Sigmoid colon (tissue), 7 donors: ENCODE measurements around the gene TOX2. TPM values are rescaled to one million over a fixed set of nuclear protein-coding genes. Genes with fewer than 3 reads are reported as not detected.

Experiments
- DNase-seq: peaks from one replicate; pipeline ENCODE4 v3.0.0-alpha.2; 2019
- H3K27ac ChIP-seq, 4 donors: fragments of 200-600 bp; sonication (generic); one replicate each; pipeline ENCODE4 v1.5.1; 2016 to 2019; ENCODE audit warnings: mild to moderate bottlenecking in 1 of 4
- H3K27me3 ChIP-seq, 3 donors: fragments of 200-600 bp; sonication (generic); one replicate each; pipeline ENCODE4 v1.5.1; 2019; ENCODE audit warnings: mild to moderate bottlenecking in 1 of 3
- H3K36me3 ChIP-seq, 4 donors: fragments of 200-600 bp; sonication (generic); one replicate each; pipeline ENCODE4 v1.5.1; 2016 to 2019
- H3K4me1 ChIP-seq, 4 donors: fragments of 200-600 bp; sonication (generic); one replicate each; pipeline ENCODE4 v1.5.1; 2017 to 2019
- H3K4me3 ChIP-seq, 4 donors: fragments of 200-600 bp; sonication (generic); one replicate each; pipeline ENCODE4 v1.5.1; 2017 to 2019; ENCODE audit warnings: mild to moderate bottlenecking in 2 of 4, moderate library complexity in 1 of 4
- H3K9me3 ChIP-seq, 4 donors: fragments of 200-600 bp in 3 of 4; sonication (generic) in 3 of 4; one replicate each; pipeline versions ENCODE4 v1.5.1 to v1.6.1; 2013 to 2019
- EP300 ChIP-seq, 4 donors: sonication (generic); formaldehyde crosslinking; IDR thresholded peaks; one replicate each; pipeline ENCODE4 v1.6.1; 2017; ENCODE audit warnings: antibody characterized with exemption in 4 of 4
- POLR2A ChIP-seq, 2 donors: fragments of 450-650 bp; IDR thresholded peaks; one replicate each; pipeline ENCODE4 v1.6.1; 2016; ENCODE audit warnings: antibody characterized with exemption in 2 of 2, mild to moderate bottlenecking in 2 of 2, moderate library complexity in 2 of 2
- POLR2AphosphoS5 ChIP-seq, 4 donors: sonication (generic); formaldehyde crosslinking; IDR thresholded peaks; one replicate each; pipeline ENCODE4 v1.6.1; 2017; ENCODE audit warnings: antibody characterized with exemption in 4 of 4
- WGBS, 2 donors: extraction: QIAGEN DNeasy Blood & Tissue Kit; methylation state at CpG; one replicate each; pipeline ENCODE4 v1.1.7; 2013; 5-methylcytosine and 5-hydroxymethylcytosine counted together
- intact Hi-C: fragments of 100-400 bp; cut with DNase I; formaldehyde crosslinking; loops from one replicate; pipeline ENCODE4 v1.15.1; 2023
- polyA plus RNA-seq, 3 donors: library from polyadenylated mRNA; stranded (reverse); fragments of 200-250 nt; gene quantifications; one replicate each; pipeline ENCODE4 v1.2.3, GENCODE V29; 2013
- total RNA-seq, 4 donors: library from RNA; depleted of rRNA; stranded (reverse); fragments of >200 nt; gene quantifications; one replicate each; pipeline ENCODE4 v1.1.0, GENCODE V29; 2016
- TF ChIP-seq, protein P1 (sequence below), 4 experiments: fragments of 450-650 bp in 3 of 4; fragments of 200-600 bp in 1 of 4; IDR thresholded peaks; one replicate each; pipeline ENCODE4 v1.5.1; 2016 to 2019; ENCODE audit warnings: antibody characterized with exemption in 4 of 4, mild to moderate bottlenecking in 3 of 4, moderate library complexity in 2 of 4
- donor health status: healthy with polysubstance abuse.
- donor health status: Bipolar disorder and iron deficiency.
- donor health status: healthy.

Gene TOX2
- total and polyA plus RNA-seq, 7 donors = 0.27 to 8.1 (median 1.7) TPM

DNA sequence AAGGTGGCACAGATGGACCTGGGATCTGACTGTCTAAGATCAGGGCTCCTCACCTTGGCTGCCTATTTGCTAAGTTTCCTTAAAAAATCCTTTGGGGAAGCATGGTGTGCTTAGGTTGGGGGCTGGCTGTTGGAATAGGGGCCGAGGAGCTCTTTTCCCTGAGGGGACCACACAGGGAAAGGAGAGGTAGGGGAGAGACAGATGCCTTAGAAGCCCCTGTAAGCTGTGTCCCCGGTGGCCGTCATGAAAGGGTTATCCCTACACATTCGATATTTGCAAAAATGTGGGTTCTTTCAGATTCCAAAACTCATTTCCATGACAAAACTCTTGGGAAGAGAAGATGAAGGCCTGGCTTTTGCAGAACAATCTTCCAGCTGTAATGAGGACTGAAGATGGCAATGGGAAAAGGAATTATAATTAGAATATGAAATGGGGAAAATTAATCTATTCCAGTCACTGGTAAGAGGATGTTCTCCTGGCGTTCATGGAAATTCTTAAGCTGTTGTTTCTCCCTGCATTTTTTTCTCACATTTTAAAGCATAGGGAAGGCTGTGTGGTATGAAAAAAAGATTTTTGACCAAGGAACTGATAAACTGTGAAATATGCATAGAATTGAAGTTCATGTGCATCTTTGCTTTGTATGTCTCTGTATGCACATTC, 53.8 kb downstream of the TOX2 start:
- 71 to 88% methylated on average over 5 of the region's 5 CpGs for WGBS, 2 donors
- Histone ChIP-seq H3K4me3 (no peak overlapping the region), H3K36me3 (no peaks in the 10 kb centered on the region), H3K9me3 (no peaks in the 10 kb centered on the region), H3K27me3 (peaks cover 0 to 1% (median 0%) of the 10 kb centered on the region in 3 donors), H3K27ac (no peak overlapping the region), H3K4me1 (no peaks in the 10 kb centered on the region)
- TF ChIP-seq, protein P1, sequence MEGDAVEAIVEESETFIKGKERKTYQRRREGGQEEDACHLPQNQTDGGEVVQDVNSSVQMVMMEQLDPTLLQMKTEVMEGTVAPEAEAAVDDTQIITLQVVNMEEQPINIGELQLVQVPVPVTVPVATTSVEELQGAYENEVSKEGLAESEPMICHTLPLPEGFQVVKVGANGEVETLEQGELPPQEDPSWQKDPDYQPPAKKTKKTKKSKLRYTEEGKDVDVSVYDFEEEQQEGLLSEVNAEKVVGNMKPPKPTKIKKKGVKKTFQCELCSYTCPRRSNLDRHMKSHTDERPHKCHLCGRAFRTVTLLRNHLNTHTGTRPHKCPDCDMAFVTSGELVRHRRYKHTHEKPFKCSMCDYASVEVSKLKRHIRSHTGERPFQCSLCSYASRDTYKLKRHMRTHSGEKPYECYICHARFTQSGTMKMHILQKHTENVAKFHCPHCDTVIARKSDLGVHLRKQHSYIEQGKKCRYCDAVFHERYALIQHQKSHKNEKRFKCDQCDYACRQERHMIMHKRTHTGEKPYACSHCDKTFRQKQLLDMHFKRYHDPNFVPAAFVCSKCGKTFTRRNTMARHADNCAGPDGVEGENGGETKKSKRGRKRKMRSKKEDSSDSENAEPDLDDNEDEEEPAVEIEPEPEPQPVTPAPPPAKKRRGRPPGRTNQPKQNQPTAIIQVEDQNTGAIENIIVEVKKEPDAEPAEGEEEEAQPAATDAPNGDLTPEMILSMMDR (IDR thresholded peaks at IDR 0.05) = no peak
- TF ChIP-seq POLR2AphosphoS5 (IDR thresholded peaks at IDR 0.05) (no peak), POLR2A (IDR thresholded peaks at IDR 0.05) (no peak), EP300 (IDR thresholded peaks at IDR 0.05) (no peak)
- no peak for DNase-seq
- intact Hi-C loops = no loop called here

DNA sequence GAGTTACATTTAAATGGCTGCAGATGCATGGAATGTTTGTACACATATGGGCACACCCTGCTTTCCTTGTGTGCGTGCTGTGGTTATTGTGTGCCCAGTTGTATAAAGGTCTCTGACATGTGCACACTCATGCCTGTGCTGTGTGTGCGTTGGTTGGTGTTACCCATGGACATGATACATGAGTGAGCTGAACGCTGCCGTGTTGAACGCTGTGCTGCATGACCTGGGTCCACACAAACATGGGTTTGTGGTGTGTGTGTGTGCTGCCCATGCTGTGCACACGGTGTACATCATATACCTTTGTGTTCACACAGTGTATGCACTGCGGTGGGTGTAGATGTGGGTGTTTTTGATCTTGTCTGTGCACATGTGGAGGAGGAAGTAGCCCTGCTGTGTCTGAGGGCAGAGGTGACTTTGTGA, 54.4 kb downstream of the TOX2 start:
- WGBS, 2 donors = 81% methylated on average over 7 of the region's 7 CpGs
- intact Hi-C loops = no loop called here
- TF ChIP-seq EP300 (IDR thresholded peaks at IDR 0.05) (no peak), POLR2A (IDR thresholded peaks at IDR 0.05) (no peak), POLR2AphosphoS5 (IDR thresholded peaks at IDR 0.05) (no peak)
- H3K4me3 ChIP-seq = no peak overlapping the region
- peaks cover 0 to 6% (median 0%) of the 10 kb centered on the region in 3 donors for H3K27me3 ChIP-seq
- H3K36me3 ChIP-seq = no peaks in the 10 kb centered on the region
- H3K4me1 ChIP-seq = no peaks in the 10 kb centered on the region
- no peak overlapping the region for H3K27ac ChIP-seq
- DNase-seq = no peak
- no peaks in the 10 kb centered on the region for H3K9me3 ChIP-seq

DNA sequence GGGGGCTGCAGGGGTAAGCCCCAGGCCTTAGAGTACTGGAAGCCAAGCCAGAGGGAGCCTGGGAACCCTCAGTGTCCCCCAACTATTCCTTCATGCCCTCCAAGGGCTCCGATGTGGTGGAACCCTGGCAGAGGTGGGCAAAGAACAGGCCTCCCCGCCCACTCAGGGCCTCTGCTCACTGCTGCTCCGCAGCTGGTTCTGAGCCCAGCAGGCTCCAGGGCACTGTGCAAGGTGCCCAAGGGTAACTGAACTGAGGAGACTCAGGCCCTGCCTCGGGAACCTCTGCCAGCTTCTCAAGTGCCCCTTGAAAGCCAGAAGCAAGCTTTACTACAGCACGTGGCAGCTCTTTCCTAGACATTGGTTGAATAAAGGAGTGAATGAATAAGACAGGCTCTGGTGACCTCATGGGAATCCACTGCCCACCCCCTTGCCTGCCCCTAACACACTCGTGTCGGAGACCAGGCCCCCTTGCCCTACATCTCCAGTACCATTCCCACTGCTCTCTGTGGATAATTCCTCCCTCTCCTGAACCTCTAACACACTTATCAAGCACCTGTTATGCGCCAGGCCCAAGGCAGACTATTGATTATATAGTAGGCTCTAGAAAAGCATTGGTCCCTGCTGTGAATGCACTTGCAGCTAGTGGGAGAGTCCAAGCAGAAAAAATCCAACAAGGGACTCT, 55.0 kb downstream of the TOX2 start:
- Histone ChIP-seq H3K27me3 (peaks cover 0 to 6% (median 0%) of the 10 kb centered on the region in 3 donors), H3K36me3 (no peaks in the 10 kb centered on the region), H3K4me3 (no peak overlapping the region), H3K4me1 (no peaks in the 10 kb centered on the region), H3K9me3 (no peaks in the 10 kb centered on the region), H3K27ac (no peak overlapping the region)
- WGBS, 2 donors = 84 to 92% methylated on average over 8 of the region's 8 CpGs
- intact Hi-C loops = no loop called here
- TF ChIP-seq POLR2AphosphoS5 (IDR thresholded peaks at IDR 0.05) (no peak), POLR2A (IDR thresholded peaks at IDR 0.05) (no peak), EP300 (IDR thresholded peaks at IDR 0.05) (no peak)
- TF ChIP-seq, protein P1 (IDR thresholded peaks at IDR 0.05) = no peak
- no peak for DNase-seq

DNA sequence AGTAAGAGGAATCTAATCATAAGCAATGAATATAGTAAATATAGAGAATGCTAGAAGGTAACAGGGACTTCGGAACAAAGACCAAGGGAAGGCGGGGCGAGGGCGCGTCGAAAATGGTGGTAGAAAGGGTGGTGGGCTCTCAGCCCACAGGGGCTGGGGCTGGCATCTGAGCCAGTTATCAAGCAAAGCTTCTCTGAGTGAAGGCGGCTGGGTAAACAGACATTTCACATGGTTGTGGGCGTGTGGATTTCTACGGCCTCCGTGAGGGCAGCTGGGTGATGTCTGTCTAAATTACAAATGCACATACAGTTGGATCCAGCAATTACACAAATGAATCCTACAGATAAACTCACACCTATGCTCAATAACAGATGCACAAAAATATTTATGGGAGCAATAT, 56.6 kb downstream of the TOX2 start:
- H3K27me3 ChIP-seq = peaks cover 0 to 6% (median 0%) of the 10 kb centered on the region in 3 donors
- no peak overlapping the region for H3K4me3 ChIP-seq
- H3K9me3 ChIP-seq = no peaks in the 10 kb centered on the region
- WGBS, 2 donors = 88% methylated on average over 10 of the region's 10 CpGs
- H3K36me3 ChIP-seq = no peaks in the 10 kb centered on the region
- no peaks in the 10 kb centered on the region for H3K4me1 ChIP-seq
- intact Hi-C loops = no loop called here
- TF ChIP-seq POLR2AphosphoS5 (IDR thresholded peaks at IDR 0.05) = no peak
- TF ChIP-seq, protein P1 (IDR thresholded peaks at IDR 0.05) = no peak
- no peak for TF ChIP-seq EP300 (IDR thresholded peaks at IDR 0.05)
- TF ChIP-seq POLR2A (IDR thresholded peaks at IDR 0.05) = no peak
- no peak for DNase-seq
- H3K27ac ChIP-seq = no peak overlapping the region

DNA sequence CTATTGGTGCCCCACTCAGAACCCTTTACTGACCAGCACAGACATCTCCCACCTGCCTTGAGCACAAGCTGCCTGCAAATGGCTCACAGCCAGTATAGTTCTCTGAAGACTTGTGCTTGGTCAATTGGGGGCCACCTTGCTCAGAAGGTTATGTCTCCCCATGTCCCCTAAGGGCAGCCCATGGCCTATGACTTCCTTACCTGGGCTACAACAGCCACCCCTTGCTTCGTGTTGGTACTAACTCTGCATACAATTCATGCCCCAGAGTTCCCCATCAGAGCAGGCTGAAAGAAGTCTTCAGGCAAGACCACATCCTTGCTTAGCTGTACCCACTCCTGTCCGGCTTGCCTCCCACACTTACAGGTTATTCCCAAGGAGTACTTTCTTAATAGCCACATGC, 57.4 kb downstream of the TOX2 start:
- peaks cover 0 to 6% (median 0%) of the 10 kb centered on the region in 3 donors for H3K27me3 ChIP-seq
- TF ChIP-seq EP300 (IDR thresholded peaks at IDR 0.05) = no peak
- no peak for TF ChIP-seq POLR2A (IDR thresholded peaks at IDR 0.05)
- TF ChIP-seq, protein P1 (IDR thresholded peaks at IDR 0.05) = no peak
- TF ChIP-seq POLR2AphosphoS5 (IDR thresholded peaks at IDR 0.05) = no peak
- intact Hi-C loops = no loop called here
- H3K27ac ChIP-seq = no peak overlapping the region
- no peaks in the 10 kb centered on the region for H3K4me1 ChIP-seq
- H3K4me3 ChIP-seq = no peak overlapping the region
- no peaks in the 10 kb centered on the region for H3K36me3 ChIP-seq
- DNase-seq = no peak
- 80 to 89% methylated on average over 2 of the region's 2 CpGs for WGBS, 2 donors
- H3K9me3 ChIP-seq = no peaks in the 10 kb centered on the region
